22Rv1 (cell line): ENCODE measurements around the gene KIF26B.

ENCODE experiments used
- ZFX ChIP-seq: fragments of 450-650 bp; IDR thresholded peaks from 2 replicates; pipeline ENCODE4 v1.6.1; 2017; ENCODE audit warnings: antibody characterized with exemption, borderline replicate concordance
- TF ChIP-seq, protein P1 (sequence below): fragments of 450-650 bp; IDR thresholded peaks from 2 replicates; pipeline ENCODE4 v1.5.1; 2017; ENCODE audit warnings: mild to moderate bottlenecking

DNA sequence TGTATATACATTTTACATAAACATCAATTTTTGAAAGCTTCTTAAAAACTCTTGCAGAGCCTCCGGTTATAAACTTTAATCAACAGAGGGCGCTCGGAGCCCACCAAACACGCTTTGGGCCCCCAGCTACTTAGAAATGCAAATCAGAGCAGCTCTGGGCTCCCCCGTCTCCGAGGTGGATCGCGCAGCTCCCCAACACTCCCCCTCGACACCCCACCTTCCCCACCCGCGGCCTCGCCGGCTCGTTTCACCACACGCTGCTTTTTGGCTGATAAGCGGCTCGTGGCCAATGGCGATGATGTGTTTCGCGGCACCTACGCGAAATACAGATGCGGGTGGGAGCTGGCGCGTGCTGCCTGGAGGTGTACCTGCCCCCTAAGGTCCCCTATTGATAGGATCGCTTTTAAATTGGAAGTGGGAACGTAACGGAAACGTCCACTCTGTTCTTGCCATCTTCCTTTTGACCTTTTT lies 1.7 kb upstream of the KIF26B start:
- TF ChIP-seq, protein P1, sequence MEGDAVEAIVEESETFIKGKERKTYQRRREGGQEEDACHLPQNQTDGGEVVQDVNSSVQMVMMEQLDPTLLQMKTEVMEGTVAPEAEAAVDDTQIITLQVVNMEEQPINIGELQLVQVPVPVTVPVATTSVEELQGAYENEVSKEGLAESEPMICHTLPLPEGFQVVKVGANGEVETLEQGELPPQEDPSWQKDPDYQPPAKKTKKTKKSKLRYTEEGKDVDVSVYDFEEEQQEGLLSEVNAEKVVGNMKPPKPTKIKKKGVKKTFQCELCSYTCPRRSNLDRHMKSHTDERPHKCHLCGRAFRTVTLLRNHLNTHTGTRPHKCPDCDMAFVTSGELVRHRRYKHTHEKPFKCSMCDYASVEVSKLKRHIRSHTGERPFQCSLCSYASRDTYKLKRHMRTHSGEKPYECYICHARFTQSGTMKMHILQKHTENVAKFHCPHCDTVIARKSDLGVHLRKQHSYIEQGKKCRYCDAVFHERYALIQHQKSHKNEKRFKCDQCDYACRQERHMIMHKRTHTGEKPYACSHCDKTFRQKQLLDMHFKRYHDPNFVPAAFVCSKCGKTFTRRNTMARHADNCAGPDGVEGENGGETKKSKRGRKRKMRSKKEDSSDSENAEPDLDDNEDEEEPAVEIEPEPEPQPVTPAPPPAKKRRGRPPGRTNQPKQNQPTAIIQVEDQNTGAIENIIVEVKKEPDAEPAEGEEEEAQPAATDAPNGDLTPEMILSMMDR: peak; percentile 91
- TF ChIP-seq ZFX: no peak
